K562 (cell line): ENCODE data around the gene NUP98. TPM values are rescaled to one million over a fixed set of nuclear protein-coding genes. Genes with fewer than 3 reads are reported as not detected.

ENCODE experiments used
- ARHGAP35 ChIP-seq: fragments of 450-650 bp; IDR thresholded peaks from 2 replicates; pipeline ENCODE4 v1.6.1; 2018; ENCODE audit not compliant: partially characterized antibody
- BCOR ChIP-seq: fragments of 450-650 bp; IDR thresholded peaks from 2 replicates; pipeline ENCODE4 v1.6.1; 2016
- CXXC5 ChIP-seq: fragments of 250-450 bp; sonication (Bioruptor Pico); IDR thresholded peaks from 2 replicates; pipeline ENCODE4 v1.8.0; 2022; ENCODE audit warnings: inconsistent platforms, mild to moderate bottlenecking, moderate library complexity
- DPF2 ChIP-seq: fragments of 450-650 bp; IDR thresholded peaks from 2 replicates; pipeline ENCODE4 v1.6.1; 2016
- HSF4 ChIP-seq: fragments of 250-450 bp; sonication (Bioruptor Pico); IDR thresholded peaks from 2 replicates; pipeline ENCODE4 v2.1.2; 2022; ENCODE audit warnings: mild to moderate bottlenecking, moderate library complexity, borderline replicate concordance
- JUND ChIP-seq, 2 experiments: IDR thresholded peaks; 2 replicates in 1 of 2; 3 replicates in 1 of 2; pipeline ENCODE4 v1.6.1; 2011; ENCODE audit warnings: borderline replicate concordance in 2 of 2, low read depth in 2 of 2, low read length in 2 of 2, improper control_type of control experiment in 1 of 2, missing biosample characterization in 1 of 2, missing genetic modification characterization in 1 of 2, missing genetic modification reagents in 1 of 2
- L3MBTL2 ChIP-seq: fragments of 450-650 bp; IDR thresholded peaks from 2 replicates; pipeline ENCODE4 v1.6.1; 2016; ENCODE audit warnings: mild to moderate bottlenecking, moderate library complexity
- NBN ChIP-seq: fragments of 450-650 bp; IDR thresholded peaks from 2 replicates; pipeline ENCODE4 v1.6.1; 2016; ENCODE audit warnings: low read depth, mild to moderate bottlenecking
- NEUROD1 ChIP-seq: fragments of 150-350 bp; IDR thresholded peaks from 2 replicates; pipeline ENCODE4 v1.6.1; 2014; ENCODE audit warnings: borderline replicate concordance, low read length, low read depth; ENCODE audit not compliant: partially characterized antibody
- NFIC ChIP-seq: fragments of 450-650 bp; IDR thresholded peaks from 2 replicates; pipeline ENCODE4 v1.6.1; 2017; ENCODE audit warnings: mild to moderate bottlenecking, inconsistent platforms
- SNAPC5 ChIP-seq: fragments of 250-450 bp; sonication (Bioruptor Pico); IDR thresholded peaks from 2 replicates; pipeline ENCODE4 v1.8.0; 2021; ENCODE audit warnings: moderate library complexity, mild to moderate bottlenecking, inconsistent platforms
- SRF ChIP-seq, 2 experiments: fragments of 250-450, 450-650 bp in 1 of 2; sonication (Bioruptor Pico) in 1 of 2; sonication (generic) in 1 of 2; formaldehyde crosslinking; IDR thresholded peaks; 2 replicates each; pipeline versions ENCODE4 v1.5.0 to v1.5.1; 2020 to 2022; ENCODE audit warnings: mild to moderate bottlenecking in 1 of 2, missing genetic modification reagents in 1 of 2
- STAG1 ChIP-seq: sonication (generic); formaldehyde crosslinking; IDR thresholded peaks from 2 replicates; pipeline ENCODE4 v1.5.0; 2020; ENCODE audit warnings: missing genetic modification reagents, borderline replicate concordance
- TAF1 ChIP-seq: IDR thresholded peaks from 2 replicates; pipeline ENCODE4 v1.6.1; 2011; ENCODE audit warnings: mild to moderate bottlenecking, low read length, moderate library complexity; ENCODE audit not compliant: insufficient read depth, control insufficient read depth, severe bottlenecking; ENCODE audit errors: extremely low read depth
- TARDBP ChIP-seq: fragments of 450-650 bp; IDR thresholded peaks from 2 replicates; pipeline ENCODE4 v1.6.1; 2016
- ZFX ChIP-seq: sonication (generic); formaldehyde crosslinking; IDR thresholded peaks from 2 replicates; pipeline ENCODE4 v1.8.0; 2022; ENCODE audit warnings: mild to moderate bottlenecking, missing genetic modification reagents, moderate library complexity
- ZNF12 ChIP-seq: sonication (generic); formaldehyde crosslinking; IDR thresholded peaks from 2 replicates; pipeline ENCODE4 v1.4.0; 2020; ENCODE audit warnings: mild to moderate bottlenecking, missing genetic modification reagents
- ZNF449 ChIP-seq: fragments of 250-450 bp; sonication (Bioruptor Pico); IDR thresholded peaks from 2 replicates; pipeline ENCODE4 v1.8.0; 2022; ENCODE audit warnings: moderate library complexity, mild to moderate bottlenecking, inconsistent platforms
- polyA plus RNA-seq, 8 experiments: library from polyadenylated mRNA; depleted of rRNA in 4 of 8; stranded (reverse) in 5 of 8; unstranded in 3 of 8; fragments of >200 nt; fragmentation: Nextera tagmentation in 2 of 8; fragmentation: Illumina TruSeq in 1 of 8; extraction: Ambion mirVana in 2 of 8; extraction: Trizol in 1 of 8; gene quantifications; 2 replicates each; pipeline versions ENCODE4 v1.2.1 to v1.2.3, GENCODE V29; 2011 to 2014; ENCODE audit warnings: inconsistent platforms in 1 of 8, missing spikeins in 1 of 8
- total RNA-seq, 7 experiments: library from RNA; depleted of rRNA in 6 of 7; stranded (reverse); fragments of >200 nt in 6 of 7; fragmentation: Illumina TruSeq in 2 of 7; extraction: Trizol in 2 of 7; gene quantifications; 2 replicates each; pipeline versions ENCODE4 v1.2.1 to v1.2.3, GENCODE V29; 2011 to 2021; ENCODE audit warnings: low replicate concordance in 1 of 7
- TF ChIP-seq, protein P1 (sequence below): IDR thresholded peaks from 3 replicates; pipeline ENCODE4 v1.6.1; 2011; ENCODE audit warnings: borderline replicate concordance, mild to moderate bottlenecking, moderate library complexity; ENCODE audit not compliant: insufficient read length; ENCODE audit errors: extremely low read depth
- TF ChIP-seq, protein P2 (sequence below): sonication (generic); formaldehyde crosslinking; IDR thresholded peaks from 2 replicates; pipeline ENCODE4 v1.8.0; 2022; ENCODE audit warnings: mild to moderate bottlenecking, missing genetic modification reagents
- TF ChIP-seq, protein P3 (sequence below): fragments of 450-650 bp; IDR thresholded peaks from 2 replicates; pipeline ENCODE4 v1.6.1; 2016

The NUP98 gene
- total and polyA plus RNA-seq, 9 of the 15 experiments (the other 6 are each of a cell fraction or from before 2014, with no cell fraction given): 45.1 to 196 (median 130) TPM

GRCh38 chr11:3824714-3825472 is 27.5 kb upstream of the NUP98 start (continued):
- TF ChIP-seq, protein P1, sequence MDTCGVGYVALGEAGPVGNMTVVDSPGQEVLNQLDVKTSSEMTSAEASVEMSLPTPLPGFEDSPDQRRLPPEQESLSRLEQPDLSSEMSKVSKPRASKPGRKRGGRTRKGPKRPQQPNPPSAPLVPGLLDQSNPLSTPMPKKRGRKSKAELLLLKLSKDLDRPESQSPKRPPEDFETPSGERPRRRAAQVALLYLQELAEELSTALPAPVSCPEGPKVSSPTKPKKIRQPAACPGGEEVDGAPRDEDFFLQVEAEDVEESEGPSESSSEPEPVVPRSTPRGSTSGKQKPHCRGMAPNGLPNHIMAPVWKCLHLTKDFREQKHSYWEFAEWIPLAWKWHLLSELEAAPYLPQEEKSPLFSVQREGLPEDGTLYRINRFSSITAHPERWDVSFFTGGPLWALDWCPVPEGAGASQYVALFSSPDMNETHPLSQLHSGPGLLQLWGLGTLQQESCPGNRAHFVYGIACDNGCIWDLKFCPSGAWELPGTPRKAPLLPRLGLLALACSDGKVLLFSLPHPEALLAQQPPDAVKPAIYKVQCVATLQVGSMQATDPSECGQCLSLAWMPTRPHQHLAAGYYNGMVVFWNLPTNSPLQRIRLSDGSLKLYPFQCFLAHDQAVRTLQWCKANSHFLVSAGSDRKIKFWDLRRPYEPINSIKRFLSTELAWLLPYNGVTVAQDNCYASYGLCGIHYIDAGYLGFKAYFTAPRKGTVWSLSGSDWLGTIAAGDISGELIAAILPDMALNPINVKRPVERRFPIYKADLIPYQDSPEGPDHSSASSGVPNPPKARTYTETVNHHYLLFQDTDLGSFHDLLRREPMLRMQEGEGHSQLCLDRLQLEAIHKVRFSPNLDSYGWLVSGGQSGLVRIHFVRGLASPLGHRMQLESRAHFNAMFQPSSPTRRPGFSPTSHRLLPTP: no peak
- TF ChIP-seq JUND (IDR thresholded peaks at IDR 0.05; ENCODE audit: borderline replicate concordance, low read depth, low read length): peak; percentile 76
- TF ChIP-seq JUND (tag; IDR thresholded peaks at IDR 0.05; ENCODE audit: borderline replicate concordance, low read depth, low read length): peak; percentile 75; the same call in 1 of the 3 replicates
- no peak for TF ChIP-seq ARHGAP35
- peak; percentile 62; the same call in 1 of the 2 replicates for TF ChIP-seq TARDBP
- TF ChIP-seq NBN: peak; percentile 69; the same call in 1 of the 2 replicates
- TF ChIP-seq CXXC5 (CRISPR knock-in tag): peak; percentile 48; the same call in 1 of the 2 replicates
- TF ChIP-seq TAF1: peak; percentile 37
- no peak for TF ChIP-seq NFIC
- TF ChIP-seq SRF (CRISPR knock-in tag; IDR thresholded peaks at IDR 0.05): 0 out of 4 replicates have a peak, but pooled peaks of 1 of the 2 experiments have one; percentile 31
- peak; percentile 73 for TF ChIP-seq ZFX
- no peak for TF ChIP-seq ZNF449 (CRISPR knock-in tag)
- TF ChIP-seq STAG1 (CRISPR knock-in tag): peak; percentile 48; the same call in 1 of the 2 replicates
- TF ChIP-seq, protein P2, sequence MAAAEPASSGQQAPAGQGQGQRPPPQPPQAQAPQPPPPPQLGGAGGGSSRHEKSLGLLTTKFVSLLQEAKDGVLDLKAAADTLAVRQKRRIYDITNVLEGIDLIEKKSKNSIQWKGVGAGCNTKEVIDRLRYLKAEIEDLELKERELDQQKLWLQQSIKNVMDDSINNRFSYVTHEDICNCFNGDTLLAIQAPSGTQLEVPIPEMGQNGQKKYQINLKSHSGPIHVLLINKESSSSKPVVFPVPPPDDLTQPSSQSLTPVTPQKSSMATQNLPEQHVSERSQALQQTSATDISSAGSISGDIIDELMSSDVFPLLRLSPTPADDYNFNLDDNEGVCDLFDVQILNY (CRISPR knock-in tag): no peak
- 0 out of 2 replicates have a peak, but pooled peaks have one; percentile 15 for TF ChIP-seq ZNF12 (CRISPR knock-in tag)
- 0 out of 2 replicates have a peak, but pooled peaks have one; percentile 22 for TF ChIP-seq DPF2
- peak; percentile 60 for TF ChIP-seq NEUROD1
- TF ChIP-seq, protein P3, sequence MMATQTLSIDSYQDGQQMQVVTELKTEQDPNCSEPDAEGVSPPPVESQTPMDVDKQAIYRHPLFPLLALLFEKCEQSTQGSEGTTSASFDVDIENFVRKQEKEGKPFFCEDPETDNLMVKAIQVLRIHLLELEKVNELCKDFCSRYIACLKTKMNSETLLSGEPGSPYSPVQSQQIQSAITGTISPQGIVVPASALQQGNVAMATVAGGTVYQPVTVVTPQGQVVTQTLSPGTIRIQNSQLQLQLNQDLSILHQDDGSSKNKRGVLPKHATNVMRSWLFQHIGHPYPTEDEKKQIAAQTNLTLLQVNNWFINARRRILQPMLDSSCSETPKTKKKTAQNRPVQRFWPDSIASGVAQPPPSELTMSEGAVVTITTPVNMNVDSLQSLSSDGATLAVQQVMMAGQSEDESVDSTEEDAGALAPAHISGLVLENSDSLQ: peak; percentile 43; the same call in 1 of the 2 replicates
- no peak for TF ChIP-seq SNAPC5
- TF ChIP-seq L3MBTL2: peak; percentile 28; the same call in 1 of the 2 replicates
- TF ChIP-seq BCOR: 0 out of 2 replicates have a peak, but pooled peaks have one; percentile 18
- TF ChIP-seq HSF4 (CRISPR knock-in tag): no peak
